Skeletal muscle satellite cell (primary cell): ENCODE results near the gene SLU7. TPM values are rescaled to one million over a fixed set of nuclear protein-coding genes. Genes with fewer than 3 reads are reported as not detected.

ENCODE experiments used
- H3K27me3 ChIP-seq: 2 replicates; pipeline ENCODE4 v1.7.0; 2013; ENCODE audit warnings: low read length; ENCODE audit not compliant: control insufficient read depth, insufficient read depth
- H3K36me3 ChIP-seq: 2 replicates; pipeline ENCODE4 v1.7.0; 2013; ENCODE audit warnings: mild to moderate bottlenecking, control low read depth, low read length; ENCODE audit not compliant: insufficient read depth
- H3K4me1 ChIP-seq: 2 replicates; pipeline ENCODE4 v1.7.0; 2013; ENCODE audit warnings: low read length; ENCODE audit not compliant: control insufficient read depth, insufficient read depth
- H3K4me2 ChIP-seq: 2 replicates; pipeline ENCODE4 v1.7.0; 2013; ENCODE audit warnings: mild to moderate bottlenecking, low read length
- H3K4me3 ChIP-seq: 2 replicates; pipeline ENCODE4 v1.7.0; 2013; ENCODE audit warnings: low read length
- H3K9ac ChIP-seq: 2 replicates; pipeline ENCODE4 v1.7.0; 2013; ENCODE audit warnings: mild to moderate bottlenecking, low read depth, low read length, moderate library complexity
- H3K9me3 ChIP-seq: replicated peaks from 2 replicates; pipeline ENCODE4 v1.7.0; 2013; ENCODE audit warnings: mild to moderate bottlenecking, control low read depth, low read length
- total RNA-seq: library from RNA; depleted of rRNA; stranded (reverse); fragments of >200 nt; gene quantifications from 2 replicates; pipeline ENCODE4 v1.2.3, GENCODE V29; 2012; rRNA removed

SLU7 gene
- 35.4 and 35.5 TPM in 2 replicates for total RNA-seq

DNA sequence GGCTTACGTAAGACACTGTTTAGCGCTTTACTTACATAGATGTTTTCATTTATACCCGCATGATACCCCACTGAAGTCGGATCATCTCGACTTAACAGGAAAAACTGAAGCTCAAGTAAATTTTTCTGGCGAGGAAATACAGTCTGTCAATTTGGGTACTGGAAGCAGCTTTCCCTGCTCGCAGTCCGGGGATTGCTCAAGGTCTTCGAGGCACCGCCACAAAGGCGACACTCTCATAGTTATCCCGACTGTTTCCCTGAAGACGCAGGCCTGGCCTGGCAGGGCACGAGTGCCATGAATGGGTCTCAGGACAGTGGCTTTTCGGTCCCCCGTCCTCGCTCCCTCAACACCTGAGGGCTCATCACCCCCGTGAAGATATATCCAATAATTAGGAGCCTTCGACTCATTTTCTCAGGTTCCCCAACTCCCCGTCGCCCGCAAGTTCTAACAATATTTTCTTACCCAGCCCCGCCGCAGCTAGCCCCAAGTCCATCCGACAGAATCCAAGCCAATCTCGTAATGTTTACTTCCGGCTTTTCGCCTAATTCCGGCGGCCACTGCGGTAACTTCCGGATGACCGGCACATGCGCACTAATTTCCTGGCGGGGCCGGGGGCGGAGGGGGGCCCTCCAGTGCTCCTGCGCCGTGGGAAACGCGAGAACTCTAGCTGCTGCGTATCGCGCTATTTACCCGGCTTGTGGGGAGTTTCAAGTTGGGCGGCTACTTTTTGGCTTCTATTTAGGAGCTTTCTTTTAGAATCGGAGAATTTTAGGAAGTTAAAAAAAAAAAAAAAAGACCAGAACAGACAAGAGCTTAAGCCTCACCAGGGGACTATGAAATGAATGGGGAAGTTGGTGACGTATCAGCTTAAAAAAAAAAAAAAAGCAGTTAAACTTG is at the start of gene SLU7:
TSS of gene SLU7 (minus strand) at position 521 of the 897 bp plus-strand sequence. CDS start 3,787 bp downstream, outside the sequence.
- H3K36me3 ChIP-seq, result peaks cover 9% of the 10 kb centered on the region
- H3K4me2 ChIP-seq, result peak within 1 kb of the TSS; percentile 85
- peak within 1 kb of the TSS; percentile 91 for H3K9ac ChIP-seq
- peak within 1 kb of the TSS; percentile 82 for H3K4me3 ChIP-seq
- H3K27me3 ChIP-seq, result no peaks in the 10 kb centered on the region
- peaks cover 27% of the 10 kb centered on the region for H3K4me1 ChIP-seq
- H3K9me3 ChIP-seq, result no peaks in the 10 kb centered on the region

DNA sequence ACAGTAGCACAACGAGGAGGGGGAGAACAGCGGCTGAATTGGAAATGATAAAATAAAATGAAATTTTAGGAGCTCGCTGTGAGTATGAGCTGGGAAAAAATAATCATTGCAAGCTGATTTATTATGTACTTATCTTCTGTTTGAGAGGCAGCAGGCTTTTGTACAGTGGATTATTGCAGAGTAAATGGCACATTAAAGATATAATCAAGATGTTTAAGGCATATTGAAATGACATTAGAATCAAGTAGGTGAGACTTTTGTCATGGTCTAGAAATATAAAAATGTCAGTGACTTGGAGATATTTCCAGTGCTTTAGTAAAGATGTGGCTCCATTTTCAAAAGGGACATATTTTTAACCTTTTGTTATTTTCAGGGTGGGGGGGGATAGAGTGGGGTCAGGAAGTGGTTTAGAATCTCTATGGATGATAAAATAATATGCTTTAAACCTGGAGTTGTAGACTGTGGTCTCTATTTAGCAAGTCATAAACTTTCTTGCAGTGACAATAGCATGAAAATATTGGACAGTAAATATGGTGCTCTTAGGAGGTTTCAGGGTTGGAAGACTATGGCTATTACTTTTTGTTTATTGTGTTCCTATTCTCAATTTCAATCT is 49.6 kb upstream of the SLU7 start:
- Histone ChIP-seq H3K36me3 (no peaks in the 10 kb centered on the region), H3K4me3 (no peak overlapping the region), H3K4me1 (peaks cover 16% of the 10 kb centered on the region), H3K4me2 (no peak overlapping the region), H3K27me3 (no peaks in the 10 kb centered on the region), H3K9ac (no peak overlapping the region), H3K9me3 (no peaks in the 10 kb centered on the region)

DNA sequence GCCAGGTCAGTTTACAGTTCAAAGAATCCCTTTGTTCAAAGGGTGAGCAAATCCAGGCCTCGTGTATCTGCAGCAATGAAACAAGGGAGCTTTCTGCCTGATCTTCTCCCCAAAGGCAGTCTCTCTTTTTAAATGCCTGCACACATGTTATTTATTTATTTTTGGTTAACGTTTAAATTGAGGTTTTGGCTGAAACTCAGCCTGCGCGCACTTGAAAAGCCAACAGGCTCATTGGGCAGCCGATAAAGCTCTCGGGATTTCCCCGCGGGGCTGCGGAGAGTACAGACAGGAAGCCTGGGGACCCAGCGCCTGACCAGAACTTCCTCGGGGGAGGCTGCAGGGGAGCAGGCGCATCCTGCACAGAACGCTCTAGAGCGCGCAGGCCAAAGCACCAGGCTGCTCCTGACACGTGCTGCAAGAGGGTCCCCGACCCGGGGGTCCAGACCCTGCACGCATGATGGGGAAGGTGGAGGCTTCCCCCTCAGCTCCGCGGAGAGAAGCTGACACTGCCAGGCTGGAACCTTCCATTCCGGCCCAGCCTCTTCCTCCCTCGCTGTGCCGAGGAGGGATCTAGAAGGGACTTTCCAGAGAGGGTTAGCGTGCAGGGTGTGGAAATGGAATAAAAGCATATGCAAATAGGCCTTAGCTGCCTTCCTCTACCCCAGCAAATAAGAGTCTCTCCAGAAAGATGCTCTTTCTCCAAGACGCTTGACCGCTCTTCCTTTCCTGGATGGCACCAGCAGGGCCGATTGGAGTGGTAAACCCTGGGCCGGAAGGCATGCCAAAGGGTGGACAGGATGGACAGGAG is 48.9 kb upstream of the SLU7 start:
- Histone ChIP-seq H3K9me3 (no peaks in the 10 kb centered on the region), H3K4me1 (peaks cover 19% of the 10 kb centered on the region), H3K27me3 (no peaks in the 10 kb centered on the region), H3K4me3 (no peak overlapping the region), H3K4me2 (no peak overlapping the region), H3K9ac (no peak overlapping the region), H3K36me3 (no peaks in the 10 kb centered on the region)

DNA sequence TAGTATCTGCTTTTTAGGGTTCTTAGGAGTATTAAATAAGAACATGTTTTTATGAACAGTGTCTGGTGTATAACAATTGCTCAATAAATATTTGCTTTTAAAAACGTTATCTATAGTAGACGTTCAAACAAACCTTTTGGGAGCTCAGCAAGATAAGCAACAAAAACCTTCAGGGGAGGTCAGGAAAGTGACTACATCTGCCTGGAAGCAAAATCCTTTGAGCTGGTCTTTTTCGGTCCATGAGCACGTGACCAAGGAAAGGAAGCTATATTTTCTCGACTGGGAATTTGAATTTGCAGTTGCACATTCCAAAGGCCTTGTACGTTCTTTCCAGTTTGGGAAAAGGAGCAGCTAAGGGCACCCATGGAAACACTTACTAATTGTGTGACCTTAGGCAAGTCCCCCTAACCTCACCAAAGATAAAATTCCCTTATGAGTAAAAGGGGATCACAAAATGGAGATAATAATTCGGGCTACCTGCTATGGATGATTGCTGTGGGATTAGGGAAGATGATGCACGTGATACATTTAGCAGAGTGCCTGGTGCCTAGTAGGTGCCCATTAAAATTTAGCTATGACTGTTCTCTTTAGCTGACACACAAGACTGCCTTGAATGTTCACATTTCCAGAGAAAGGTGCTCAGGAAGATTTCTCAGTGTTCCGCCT is 48.1 kb upstream of the SLU7 start:
- Histone ChIP-seq H3K27me3 (no peaks in the 10 kb centered on the region), H3K4me3 (no peak overlapping the region), H3K4me2 (no peak overlapping the region), H3K9me3 (no peaks in the 10 kb centered on the region), H3K4me1 (peaks cover 19% of the 10 kb centered on the region), H3K36me3 (no peaks in the 10 kb centered on the region), H3K9ac (no peak overlapping the region)

DNA sequence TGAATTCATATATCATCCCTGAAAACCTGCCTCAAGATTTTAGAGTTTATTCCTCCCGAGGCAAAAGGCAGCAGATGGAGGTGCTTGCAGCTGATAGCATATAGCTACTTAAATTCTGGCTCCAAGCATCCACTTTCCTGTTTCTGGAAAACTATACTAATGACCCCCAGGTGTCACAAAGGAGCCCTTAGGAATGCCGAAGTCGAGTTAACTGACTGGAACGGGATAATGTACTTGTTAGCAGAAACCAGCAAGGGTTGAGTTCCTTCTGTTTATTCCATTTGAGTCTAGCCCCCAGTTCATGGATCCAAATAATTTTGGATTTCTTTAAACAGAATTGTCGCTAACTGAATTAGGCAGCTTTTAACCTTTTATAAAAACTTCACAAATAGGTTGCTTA is 47.2 kb upstream of the SLU7 start:
- no peak overlapping the region for H3K9ac ChIP-seq
- peaks cover 17% of the 10 kb centered on the region for H3K4me1 ChIP-seq
- no peaks in the 10 kb centered on the region for H3K9me3 ChIP-seq
- H3K4me2 ChIP-seq, result no peak overlapping the region
- H3K27me3 ChIP-seq, result no peaks in the 10 kb centered on the region
- H3K4me3 ChIP-seq, result no peak overlapping the region
- no peaks in the 10 kb centered on the region for H3K36me3 ChIP-seq

DNA sequence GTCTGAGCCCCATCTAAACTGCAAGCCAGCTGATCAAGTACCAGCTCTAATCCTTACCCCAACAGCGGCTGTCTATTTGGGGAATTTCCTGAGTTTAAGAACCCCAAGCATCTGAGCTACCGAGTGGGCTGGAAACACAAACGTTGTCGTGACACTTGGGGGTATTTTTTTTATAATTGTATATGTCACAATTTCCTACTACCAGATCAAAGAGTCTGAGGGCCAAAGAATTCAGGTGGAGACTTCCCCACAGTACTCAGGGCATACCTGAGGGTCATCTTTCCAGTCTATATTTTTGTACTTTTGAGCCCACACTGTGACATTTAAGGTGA is 45.6 kb upstream of the SLU7 start:
- H3K4me1 ChIP-seq, result peaks cover 13% of the 10 kb centered on the region
- H3K27me3 ChIP-seq, result no peaks in the 10 kb centered on the region
- H3K36me3 ChIP-seq, result no peaks in the 10 kb centered on the region

DNA sequence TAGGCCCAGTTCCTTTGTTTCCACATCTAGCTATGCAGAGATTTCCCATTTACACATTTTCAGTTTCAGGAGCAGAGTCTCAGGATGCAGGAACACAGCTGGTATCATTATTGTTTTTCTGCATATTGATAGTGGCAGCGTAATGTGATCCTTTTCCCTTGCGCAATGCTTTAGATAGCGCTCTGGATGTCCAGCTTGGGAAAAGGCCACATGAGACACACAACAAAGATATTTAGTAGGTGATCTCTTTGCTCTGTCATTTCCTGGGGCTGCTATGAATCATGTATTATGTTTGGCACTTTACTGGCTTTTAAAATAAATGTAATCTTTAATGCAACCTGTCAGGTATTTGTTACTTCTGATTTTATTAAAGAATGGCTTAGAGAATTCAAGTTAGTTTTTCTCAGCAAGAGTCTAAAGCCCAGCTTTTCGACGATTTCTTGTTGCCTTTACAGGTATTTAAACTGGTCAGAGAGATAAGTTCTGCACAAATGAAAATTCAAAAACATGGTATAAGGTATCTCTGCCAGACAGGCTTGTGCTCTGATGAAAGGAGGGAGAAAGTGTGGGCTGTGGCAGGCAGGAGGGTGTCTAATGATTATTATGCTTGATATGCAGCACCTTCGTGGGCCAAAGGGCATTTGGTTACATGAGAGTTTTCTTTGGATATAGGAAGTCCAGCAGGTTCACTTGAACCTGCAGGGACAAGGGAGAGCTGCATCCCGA is 45.0 kb upstream of the SLU7 start:
- no peaks in the 10 kb centered on the region for H3K27me3 ChIP-seq
- peak overlapping the region; percentile 2 for H3K4me2 ChIP-seq
- H3K4me1 ChIP-seq, result peaks cover 13% of the 10 kb centered on the region
- H3K9me3 ChIP-seq, result no peaks in the 10 kb centered on the region
- no peaks in the 10 kb centered on the region for H3K36me3 ChIP-seq
- no peak overlapping the region for H3K9ac ChIP-seq
- peak overlapping the region; percentile 40 for H3K4me3 ChIP-seq

More for the DNA sequence above, 45.6 kb upstream of the SLU7 start:
- H3K9me3 ChIP-seq, result no peaks in the 10 kb centered on the region
- H3K4me3 ChIP-seq, result no peak overlapping the region
- H3K9ac ChIP-seq, result no peak overlapping the region
- no peak overlapping the region for H3K4me2 ChIP-seq

DNA sequence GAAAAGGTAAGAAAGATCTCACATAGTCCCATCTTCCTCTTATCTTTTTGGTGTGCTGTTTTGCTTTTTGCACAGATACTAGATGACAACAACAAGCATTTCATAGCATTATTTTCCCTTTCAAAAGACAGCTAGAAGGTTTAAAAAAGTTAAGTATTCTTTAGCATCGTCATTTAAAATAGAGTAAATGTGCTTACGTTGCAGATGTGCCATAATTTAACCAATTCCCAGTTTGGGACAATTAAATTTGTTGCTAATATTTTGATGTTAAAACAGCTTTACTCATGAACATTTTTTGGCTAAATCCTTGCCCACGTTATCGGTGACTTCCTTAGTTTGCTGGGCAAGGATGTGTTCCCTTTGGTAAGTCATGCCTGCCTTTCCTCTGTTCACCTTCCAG is 44.3 kb upstream of the SLU7 start:
- Histone ChIP-seq H3K36me3 (no peaks in the 10 kb centered on the region), H3K27me3 (no peaks in the 10 kb centered on the region), H3K9ac (no peak overlapping the region), H3K9me3 (no peaks in the 10 kb centered on the region), H3K4me3 (peak overlapping the region; percentile 40), H3K4me1 (peaks cover 13% of the 10 kb centered on the region), H3K4me2 (peak overlapping the region; percentile 2)

DNA sequence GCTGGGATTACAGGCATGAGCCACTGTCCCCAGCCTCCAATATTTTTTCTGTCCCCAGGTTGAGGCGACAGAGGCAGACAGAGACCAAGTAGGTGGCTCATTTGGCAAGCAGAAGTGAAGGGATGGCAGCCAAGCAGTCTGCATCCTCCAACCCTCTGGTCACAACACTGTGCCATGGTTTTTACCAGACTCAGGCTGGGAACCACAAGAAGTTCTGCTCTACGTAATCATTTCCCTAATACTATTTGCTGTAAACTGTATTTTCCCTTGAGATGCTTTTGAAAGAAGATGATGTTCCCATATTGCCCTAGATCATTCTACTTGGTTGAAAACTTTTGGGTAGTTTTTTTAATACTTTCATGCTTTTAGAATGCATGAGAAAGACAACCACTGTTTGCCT is 43.3 kb upstream of the SLU7 start:
- Histone ChIP-seq H3K4me2 (no peak overlapping the region), H3K36me3 (no peaks in the 10 kb centered on the region), H3K4me3 (no peak overlapping the region), H3K9ac (no peak overlapping the region), H3K9me3 (no peaks in the 10 kb centered on the region), H3K27me3 (no peaks in the 10 kb centered on the region), H3K4me1 (peaks cover 13% of the 10 kb centered on the region)

DNA sequence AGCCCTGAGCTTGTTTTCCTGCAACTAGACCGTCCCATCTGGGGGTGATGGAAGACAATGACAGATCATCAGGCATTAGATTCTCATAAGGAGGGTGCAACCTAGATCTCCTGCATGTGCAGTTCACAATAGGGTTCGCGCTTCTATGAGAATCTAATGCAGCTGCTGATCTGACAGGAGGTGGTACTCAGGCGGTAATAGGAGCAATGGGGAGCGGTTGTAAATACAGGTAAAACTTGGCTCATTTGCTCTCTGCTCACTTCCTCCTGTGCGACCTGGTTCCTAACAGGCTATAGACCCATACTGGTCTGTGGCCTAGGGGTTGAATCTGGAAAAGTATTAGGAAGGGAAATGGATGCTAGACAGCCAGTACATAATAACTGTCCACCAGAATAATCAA is 42.5 kb upstream of the SLU7 start:
- Histone ChIP-seq H3K9ac (no peak overlapping the region), H3K27me3 (no peaks in the 10 kb centered on the region), H3K9me3 (no peaks in the 10 kb centered on the region), H3K4me3 (no peak overlapping the region), H3K4me1 (peaks cover 13% of the 10 kb centered on the region), H3K4me2 (no peak overlapping the region), H3K36me3 (no peaks in the 10 kb centered on the region)
